Superior temporal gyrus (tissue), 1 donor: ENCODE results near the gene DEPDC1B.
"Not testable (repeated sequence)": the region's sequence is repeated elsewhere in the genome, so short reads cannot be mapped to it uniquely, and the experiment has no call there.

Experiments used
- DNase-seq: peaks from one replicate; pipeline ENCODE4 v3.0.0-alpha.2; 2016; ENCODE audit errors: extremely low spot score

Gene DEPDC1B, protein sequence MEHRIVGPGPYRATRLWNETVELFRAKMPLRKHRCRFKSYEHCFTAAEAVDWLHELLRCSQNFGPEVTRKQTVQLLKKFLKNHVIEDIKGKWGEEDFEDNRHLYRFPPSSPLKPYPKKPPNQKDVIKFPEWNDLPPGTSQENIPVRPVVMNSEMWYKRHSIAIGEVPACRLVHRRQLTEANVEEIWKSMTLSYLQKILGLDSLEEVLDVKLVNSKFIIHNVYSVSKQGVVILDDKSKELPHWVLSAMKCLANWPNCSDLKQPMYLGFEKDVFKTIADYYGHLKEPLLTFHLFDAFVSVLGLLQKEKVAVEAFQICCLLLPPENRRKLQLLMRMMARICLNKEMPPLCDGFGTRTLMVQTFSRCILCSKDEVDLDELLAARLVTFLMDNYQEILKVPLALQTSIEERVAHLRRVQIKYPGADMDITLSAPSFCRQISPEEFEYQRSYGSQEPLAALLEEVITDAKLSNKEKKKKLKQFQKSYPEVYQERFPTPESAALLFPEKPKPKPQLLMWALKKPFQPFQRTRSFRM

DNA sequence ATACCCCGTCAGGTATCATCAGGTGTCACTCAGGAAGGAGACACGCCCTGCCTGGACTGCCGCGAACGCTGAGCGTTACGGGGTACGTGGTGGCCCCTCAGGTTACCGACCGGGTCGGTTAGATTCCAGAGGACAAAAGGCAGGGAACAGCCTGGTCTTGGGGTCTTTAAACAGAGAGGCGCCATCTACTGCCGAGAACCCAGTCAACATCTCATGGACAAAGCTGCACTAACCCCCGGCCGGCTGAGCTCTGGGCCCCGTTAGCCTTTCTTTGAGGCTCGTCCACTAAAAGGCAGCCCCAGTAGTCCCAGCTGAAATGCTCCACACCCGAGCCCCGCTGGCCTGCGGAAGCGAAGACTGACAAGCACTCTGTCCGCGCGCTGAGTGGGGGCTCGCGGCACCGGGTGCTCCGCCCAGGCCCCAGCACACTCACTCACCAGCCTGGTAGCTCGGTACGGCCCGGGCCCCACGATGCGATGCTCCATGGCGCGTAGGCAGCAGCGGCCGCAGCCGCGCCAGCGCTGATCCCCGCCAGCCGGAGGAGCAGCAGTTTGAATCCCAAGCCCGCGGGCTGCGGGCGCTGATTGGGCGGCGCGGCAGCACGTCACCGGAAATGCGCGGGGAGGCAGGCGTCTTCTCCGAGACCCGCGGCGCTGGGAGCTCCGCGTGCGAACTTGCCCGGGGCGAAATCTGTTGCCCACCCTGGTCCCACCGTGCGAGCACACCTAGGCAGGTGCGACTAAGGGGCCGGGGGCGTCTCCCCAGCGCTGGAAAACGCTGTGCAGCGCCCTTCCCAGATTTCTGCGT lies at the start of gene DEPDC1B:
TSS of gene DEPDC1B (minus strand) at position 558 of the 807 bp plus-strand sequence. CDS start at position 485, 73 bp downstream.
- peak; percentile 90 for DNase-seq

DNA sequence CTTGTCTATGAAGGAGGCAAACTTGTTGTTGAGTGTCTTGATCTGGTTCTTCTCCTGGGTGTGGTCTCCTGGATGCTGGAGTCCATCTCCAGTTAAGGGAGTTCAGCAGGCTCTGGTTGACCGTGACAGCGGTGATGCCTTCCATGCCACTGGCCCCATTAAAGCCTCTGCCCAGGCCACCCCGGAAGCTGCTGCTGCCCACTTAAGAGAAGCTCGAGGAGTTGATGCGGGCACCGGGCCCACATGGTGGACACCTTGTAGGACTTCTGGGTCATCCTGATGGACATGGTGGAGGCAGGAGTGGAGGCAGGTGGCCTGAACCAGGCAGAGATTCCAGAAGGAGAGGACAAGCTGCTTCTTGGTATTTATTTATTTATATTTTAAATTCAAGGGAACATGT lies 44.7 kb upstream of the DEPDC1B start:
- DNase-seq, result no peak

DNA sequence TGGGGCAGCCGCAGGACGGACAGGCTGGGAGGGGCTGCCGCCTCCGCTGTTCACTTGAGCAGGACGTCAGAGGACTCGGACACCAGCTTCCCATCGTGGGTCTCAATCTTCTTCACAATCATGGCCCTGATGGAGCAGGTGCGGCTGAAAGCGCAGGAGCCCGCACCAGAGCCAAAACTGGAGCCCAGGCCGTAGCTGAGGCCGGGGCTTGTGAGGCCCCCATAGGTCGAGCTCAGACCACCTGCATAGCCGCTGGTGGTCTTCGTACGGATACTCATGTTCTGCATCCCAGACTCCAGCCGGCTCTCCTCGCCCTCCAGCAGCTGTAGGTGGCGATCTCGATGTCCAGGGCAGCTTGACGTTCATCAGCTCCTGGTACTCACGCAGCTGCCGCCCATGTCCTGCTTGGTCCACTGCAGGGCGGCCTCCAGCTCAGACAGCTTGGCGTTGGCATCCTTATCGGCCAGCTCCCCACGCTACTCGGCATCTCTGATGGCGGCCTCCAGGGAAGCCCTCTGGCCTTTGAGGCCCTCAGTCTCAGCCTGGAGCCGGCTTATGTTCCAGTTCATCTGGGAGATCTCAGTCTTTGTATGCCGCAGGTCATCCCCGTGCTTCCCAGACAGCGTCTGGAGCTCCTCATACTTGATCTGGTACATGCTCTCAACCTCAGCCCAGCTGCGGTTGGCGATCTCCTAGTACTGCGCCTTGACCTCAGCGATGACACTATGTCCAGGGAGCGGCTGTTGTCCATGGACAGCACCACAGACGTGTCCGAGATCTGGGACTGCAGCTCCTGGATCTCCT lies 43.7 kb upstream of the DEPDC1B start:
- DNase-seq, result no peak

DNA sequence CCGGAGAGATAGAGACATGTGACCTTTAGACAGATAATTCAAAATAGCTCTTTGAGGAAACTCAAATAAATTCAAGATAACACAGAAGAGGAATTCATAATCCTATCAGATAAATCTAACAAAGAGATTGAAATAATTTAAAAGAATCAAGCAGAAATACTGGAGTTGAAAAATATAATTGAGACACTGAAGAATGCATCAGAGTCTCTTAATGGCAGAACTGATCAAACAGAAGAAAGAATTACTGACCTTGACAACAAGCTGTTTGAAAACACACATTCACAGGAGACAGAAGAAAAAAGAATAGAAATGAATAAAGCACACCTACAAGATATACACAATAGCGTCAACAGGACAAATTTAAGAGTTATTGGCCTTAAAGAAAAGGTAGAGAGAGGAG lies 40.4 kb upstream of the DEPDC1B start:
- DNase-seq, result no peak

DNA sequence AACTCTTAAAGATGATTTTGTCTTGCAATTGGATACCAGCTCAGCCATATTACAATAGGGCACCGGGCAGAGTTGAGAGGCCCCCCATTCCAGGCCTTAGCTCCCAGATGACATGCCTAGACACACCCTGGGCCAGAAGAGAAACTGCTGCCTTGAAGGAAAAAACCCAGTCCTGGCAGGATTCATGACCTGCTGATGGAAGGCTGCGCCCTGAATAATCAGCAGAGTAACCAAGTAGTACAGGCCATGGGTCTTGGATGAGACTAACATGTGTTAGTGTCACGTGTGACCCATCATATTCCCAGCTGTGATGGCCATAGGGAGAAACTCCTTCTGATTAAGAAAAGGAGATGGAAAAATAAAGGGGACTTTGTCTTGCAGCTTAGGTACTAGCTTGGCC lies 39.0 kb upstream of the DEPDC1B start:
- no peak for DNase-seq

DNA sequence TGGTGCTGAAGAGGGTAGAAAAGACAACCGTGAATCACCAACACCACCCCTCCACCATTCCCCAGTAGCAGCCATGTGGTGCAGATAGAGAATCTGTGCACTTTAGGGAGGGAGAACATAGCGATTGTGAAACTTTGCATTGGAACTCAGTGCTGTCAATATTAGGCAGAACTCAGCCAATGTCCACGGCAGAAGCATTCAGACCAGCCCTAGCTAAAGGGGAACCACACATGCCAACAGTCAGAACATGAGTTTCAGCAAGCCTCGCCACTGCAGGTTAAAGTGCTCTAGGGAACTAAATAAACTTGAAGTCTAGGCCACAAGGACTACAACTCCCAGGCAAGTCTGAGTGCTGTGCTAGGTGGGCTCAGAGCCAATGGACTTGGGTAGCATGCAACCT lies 38.5 kb upstream of the DEPDC1B start:
- no peak for DNase-seq

DNA sequence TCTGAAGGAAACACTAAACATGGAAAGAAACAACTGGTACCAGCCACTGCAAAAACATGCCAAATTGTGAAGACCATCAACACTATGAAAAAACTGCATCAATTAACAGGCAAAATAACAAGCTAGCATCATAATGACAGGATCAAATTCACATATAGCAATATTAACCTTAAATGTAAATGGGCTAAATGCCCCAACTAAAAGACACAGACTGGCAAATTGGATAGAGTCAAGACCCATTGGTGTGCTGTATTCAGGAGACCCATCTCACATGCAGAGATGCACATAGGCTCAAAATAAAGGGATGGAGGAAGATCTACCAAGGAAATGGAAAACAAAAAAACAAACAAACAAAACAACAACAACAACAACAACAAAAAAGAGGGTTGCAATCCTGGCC lies 30.9 kb upstream of the DEPDC1B start:
- not testable (repeated sequence) for DNase-seq

DNA sequence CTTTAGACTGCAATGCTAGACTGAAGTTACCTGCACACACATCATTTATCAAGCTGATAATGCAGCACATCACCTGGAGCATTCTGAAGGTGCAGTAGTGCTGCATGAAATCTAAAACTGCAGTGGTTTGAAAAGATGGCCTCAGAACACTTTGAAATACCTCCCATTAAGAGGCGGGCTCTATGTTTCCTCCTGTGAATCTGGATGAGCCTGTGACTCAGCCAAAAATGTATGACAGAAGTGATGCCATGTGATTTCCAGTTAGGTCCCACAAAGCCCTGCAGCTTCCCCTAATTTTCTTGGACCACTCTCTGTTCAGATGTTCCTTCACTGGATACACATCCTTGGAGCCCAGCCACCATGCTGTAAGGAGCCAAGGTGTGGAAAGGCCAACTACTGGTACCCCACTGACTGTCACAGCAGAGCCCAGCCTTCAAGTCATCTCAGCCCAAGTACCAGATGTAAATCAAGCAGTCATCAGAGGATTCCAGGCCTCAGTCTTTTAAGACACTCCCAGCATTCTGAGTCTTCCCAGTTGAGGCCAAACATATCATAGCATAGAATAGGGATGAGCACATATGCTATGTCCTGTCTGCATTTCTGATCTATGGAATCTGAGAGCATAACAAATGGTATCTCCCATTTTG lies 27.2 kb upstream of the DEPDC1B start:
- DNase-seq, result no peak

DNA sequence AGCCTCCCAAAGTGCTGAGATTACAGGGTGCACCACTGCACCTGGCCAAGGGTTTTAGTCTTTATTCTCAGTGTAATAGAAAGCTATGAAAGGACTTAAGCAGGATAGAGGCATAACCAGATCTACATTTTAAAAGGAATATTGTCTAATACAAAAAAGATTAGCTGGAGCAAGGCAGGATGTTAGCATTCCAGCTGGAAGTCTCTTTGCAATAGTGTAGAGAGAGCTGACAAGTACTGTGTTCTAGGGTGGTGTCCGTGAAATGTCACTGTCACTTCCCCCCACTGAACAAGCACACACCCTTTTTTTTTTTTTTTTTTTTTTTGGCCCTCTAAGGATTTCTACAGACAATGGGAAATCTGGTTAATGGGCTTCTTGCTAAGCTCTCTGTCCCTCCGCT lies 24.2 kb upstream of the DEPDC1B start:
- no peak for DNase-seq

DNA sequence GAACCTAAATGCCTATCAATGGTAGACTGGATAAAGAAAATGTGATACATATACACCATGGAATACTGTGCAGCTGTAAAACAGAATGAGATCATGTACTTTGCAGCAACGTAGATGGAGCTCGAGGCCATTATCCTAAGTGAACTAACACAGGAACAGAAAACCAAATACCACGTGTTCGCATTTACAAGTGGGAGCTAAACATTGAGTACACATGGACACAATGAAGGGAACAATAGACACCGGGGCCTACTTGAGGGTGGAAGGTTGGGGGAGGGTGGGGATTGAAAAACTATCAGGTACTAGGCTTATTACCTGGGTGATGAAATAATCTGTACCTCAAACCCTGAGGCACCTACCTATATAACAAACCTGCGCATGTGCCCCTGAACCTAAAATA lies 22.4 kb upstream of the DEPDC1B start:
- no peak for DNase-seq

DNA sequence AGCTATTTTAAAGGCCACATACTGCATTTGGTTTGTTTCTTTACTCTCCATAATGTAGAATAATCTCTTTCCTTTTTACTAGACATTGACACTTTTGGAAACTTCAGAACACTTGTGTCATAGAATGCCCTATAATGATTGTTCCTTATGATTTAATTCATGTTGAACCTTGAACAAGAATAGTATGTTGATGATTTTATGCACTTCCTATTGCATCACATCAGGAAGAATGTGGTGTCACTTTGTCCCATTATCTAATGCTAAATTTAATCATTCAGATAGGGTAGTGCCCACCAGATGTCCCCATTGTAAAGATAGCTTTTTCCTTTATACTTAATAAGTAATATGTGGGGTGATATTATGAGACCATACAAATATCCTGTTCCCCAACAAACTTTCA lies 19.4 kb upstream of the DEPDC1B start:
- no peak for DNase-seq

DNA sequence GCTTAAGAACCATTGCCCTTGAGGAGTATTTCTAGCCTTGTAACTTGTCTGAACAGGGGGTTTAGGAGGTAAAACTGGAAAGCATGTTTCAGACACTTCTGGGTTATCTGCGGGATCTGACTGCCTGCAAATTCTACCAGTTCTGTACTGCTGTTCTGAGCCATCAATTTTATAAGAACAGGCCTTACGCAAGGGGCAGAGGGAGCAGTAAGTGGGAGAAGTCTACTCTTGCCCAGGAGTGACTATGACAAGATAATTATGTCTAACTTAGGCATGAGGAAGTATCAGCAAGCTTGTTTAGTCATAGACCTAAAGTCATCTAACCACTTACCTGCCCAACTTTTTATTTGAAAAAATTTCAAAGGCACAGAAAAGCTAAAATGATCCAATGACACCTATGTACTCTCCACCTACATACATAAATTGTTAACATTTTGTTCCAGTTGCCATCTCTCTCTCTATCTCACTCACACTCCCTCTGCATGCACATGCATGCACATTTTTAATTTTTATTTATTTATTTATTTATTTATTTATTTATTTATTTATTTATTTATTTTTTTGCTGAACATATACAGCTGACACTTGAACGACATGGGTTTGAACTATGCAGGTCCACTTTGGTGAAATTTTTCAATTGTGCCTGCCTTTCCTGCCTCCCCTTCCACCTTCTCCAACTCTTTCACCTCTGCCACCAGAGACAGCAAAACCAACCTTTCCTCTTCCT lies 18.4 kb upstream of the DEPDC1B start:
- DNase-seq, result no peak

DNA sequence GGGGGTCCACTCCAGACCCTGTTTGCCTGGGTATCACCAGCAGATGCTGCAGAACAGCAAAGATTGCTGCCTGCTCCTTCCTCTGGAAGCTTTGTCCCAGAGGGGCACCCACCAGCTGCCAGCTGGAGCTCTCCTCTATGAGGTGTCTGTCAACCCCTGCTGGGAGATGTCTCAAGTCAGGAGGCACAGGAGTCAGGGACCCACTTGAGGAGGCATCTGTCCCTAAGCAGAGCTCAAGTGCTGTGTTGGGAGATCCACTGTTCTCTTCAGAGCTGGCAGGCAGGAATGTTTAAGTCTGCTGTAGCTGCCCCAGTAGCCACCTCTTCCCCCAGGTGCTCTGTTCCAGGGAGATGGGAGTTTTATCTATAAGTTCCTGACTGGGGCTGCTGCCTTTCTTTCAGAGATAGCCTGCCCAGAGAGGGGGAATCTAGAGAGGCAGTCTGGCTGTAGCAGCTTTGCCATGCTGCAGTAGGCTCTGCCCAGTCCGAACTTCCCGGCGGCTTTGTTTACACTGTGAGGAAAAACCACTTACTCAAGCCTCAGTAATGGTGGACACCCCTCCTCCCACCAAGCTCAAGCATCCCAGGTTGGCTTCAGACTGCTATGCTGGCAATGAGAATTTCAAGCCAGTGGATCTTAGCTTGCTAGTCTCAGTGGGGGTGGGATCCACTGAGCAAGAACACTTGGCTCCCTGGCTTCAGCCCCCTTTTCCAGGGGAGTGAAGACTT lies 15.4 kb upstream of the DEPDC1B start:
- DNase-seq, result not testable (repeated sequence)

DNA sequence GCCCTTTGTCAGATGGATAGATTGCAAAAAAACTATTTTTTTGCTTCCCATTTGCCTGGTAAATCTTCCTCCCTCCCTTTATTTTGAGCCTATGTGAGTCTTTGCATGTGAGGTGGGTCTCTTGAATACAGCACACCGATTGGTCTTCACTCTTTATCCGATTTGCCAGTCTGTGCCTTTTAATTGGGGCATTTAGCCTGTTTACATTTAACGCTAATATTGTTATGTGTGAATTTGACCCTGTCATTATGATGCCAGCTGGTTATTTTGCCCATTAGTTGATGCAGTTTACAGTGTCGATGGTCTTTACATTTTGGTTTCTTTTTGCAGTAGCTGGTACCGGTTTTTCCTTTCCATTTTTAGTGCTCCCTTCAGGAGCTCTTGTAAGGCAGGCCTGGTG lies 13.0 kb upstream of the DEPDC1B start:
- no peak for DNase-seq

DNA sequence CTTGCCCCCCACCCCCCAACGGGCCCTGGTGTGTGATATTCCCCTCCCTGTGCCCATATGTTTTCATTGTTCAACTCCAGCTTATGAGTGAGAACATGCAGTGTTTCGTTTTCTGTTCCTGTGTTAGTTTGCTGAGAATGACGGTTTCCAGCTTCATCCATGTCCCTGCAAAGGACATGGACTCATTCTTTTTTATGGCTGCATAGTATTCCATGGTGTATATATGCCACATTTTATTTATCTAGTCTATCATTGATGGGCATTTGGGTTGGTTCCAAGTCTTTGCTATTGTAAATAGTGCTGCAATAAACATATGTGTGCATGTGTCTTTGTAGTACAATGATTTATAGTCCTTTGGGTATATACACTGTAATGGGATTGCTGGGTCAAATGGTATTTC lies 11.9 kb upstream of the DEPDC1B start:
- not testable (repeated sequence) for DNase-seq

DNA sequence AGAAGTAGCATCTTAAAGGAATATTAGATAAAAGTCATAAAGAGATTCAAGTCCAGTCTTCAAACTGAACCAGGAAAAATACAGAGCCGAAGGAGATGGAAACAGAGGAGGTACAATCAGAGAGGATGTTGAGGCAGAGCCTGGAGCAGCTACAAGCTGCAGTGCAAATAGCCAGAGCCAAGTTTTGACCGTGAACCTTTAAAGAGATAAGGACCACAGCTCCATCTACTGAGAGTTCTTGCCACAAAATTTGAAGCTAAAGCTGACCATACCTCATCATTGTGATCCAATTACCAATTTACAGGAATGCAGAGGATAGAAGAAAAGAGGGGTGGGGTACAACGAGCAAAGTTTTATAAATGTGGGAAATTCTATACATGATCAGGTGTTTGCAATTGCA lies 10.4 kb upstream of the DEPDC1B start:
- DNase-seq, result no peak

DNA sequence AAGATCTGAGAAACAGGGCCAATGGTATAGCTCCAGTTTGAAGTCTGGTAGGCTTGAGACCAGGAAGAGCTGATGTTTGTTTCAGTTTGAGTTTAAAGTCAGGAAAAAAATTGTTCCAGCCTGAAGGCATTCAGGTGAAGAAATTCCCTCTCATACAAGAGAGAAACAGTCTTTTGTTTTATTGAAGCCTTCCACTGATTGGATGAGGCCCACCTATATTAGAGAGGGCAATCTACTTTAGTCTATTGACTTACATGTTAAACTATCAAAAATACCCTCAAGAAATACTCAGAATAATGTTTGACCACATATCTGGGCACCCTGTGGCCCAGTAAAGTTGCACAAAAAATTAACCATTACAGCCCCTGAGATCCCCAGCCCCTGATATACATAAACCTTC lies 5.2 kb upstream of the DEPDC1B start:
- DNase-seq, result no peak

DNA sequence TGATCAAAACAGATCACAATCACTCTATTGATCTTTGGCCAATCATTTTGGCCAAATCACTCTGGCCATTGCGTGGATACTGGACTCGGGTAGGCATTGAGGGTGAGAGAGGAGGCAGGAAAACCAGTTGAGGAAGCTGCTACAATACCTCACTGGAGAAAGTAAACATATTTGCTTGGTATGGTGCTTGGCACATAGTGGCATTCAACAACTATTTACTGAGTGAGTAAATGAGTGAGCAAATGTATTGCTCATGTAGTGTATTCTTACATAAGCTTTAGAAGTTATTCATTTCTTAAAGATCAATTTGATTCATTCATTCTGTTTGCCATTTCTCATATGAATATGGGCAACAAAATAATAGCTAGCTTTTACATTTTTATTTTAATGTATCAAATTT lies 4.0 kb upstream of the DEPDC1B start:
- DNase-seq, result no peak

DNA sequence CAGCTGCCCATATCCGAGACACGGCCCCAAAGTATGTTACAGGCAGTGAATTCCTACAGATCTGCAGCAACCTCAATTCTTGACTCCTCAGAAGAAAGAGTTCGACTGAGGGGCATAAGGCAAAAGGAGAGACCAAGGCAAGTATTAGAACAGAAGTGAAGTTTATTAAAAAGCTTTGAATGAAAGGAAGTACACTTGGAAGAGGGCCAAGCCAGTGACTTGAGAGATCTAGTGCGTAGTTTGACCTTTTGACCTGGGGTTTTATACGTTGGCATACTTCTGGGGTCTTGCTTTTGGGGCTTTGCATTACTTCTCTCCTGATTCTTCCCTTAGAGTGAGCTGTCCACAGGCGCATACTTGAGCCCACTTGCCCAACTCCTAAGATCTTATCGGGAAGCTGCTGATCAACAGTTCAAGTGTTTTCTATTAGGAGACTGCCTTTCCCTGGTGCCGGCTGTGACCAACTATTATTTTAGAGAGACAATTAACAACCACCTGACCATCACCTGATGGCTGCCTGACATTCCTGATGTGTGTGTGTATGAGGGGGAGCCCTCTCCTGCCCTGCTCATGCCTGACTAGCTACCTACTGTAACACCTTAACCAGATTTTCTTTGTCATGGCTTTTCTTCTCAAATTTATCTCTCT lies 1.5 kb upstream of the DEPDC1B start:
- no peak for DNase-seq

DNA sequence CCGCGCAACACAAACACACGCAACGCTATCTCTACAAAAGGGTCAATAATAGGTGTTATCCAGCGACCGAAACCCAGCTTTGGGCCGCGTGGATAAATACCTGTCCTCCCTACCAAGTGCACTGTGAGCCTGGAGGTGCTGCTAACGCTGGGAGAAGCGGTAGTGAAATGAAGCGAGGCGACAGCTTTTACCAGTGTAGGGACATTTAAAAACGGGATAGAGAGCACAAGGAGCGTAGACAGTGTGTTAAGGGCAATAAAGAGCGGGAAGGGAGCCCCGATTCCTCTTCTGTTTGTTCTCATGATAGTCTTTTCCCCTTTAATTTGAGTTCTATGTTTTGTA lies 421 bp upstream of the DEPDC1B start:
- DNase-seq, result peak; percentile 62
